SH-SY5Y (cell line): Measurements from ENCODE around the gene CKS2.

Experiments used
- GATA2 ChIP-seq: IDR thresholded peaks from 2 replicates; pipeline ENCODE4 v1.6.1; 2011; ENCODE audit warnings: mild to moderate bottlenecking, low read depth, low read length
- GATA3 ChIP-seq: IDR thresholded peaks from 2 replicates; pipeline ENCODE4 v1.6.1; 2011; ENCODE audit warnings: low read depth, mild to moderate bottlenecking, low read length, moderate library complexity

GRCh38 chr9:89354471-89354870 lies 43.5 kb downstream of the CKS2 start:
- TF ChIP-seq GATA2 (no peak), GATA3 (no peak)
